SK-N-SH (cell line): ENCODE results near the gene OSBPL5. TPM values are rescaled to one million over a fixed set of nuclear protein-coding genes. Genes with fewer than 3 reads are reported as not detected.

Experiments used
- CTCF ChIA-PET: fragments of 300-600, 350-600 bp; formaldehyde crosslinking; extraction: SDS; loops from one replicate; lab custom pipeline; 2021; lab: Yijun Ruan, JAX
- POLR2A ChIA-PET: fragments of 350-600 bp; sonication (Branson Sonifier 250); formaldehyde crosslinking; extraction: SDS; loops from one replicate; lab custom pipeline; 2020; ENCODE audit warnings: antibody characterized with exemption, inconsistent platforms; lab: Yijun Ruan, JAX
- DNase-seq: peaks from one replicate; pipeline ENCODE4 v3.0.0; 2012
- H2AFZ ChIP-seq: fragments of 200-600 bp; sonication (generic); 2 replicates; pipeline ENCODE4 v1.8.1; 2016; ENCODE audit warnings: antibody characterized with exemption, mild to moderate bottlenecking, low read depth
- H3F3A ChIP-seq: fragments of 200-600 bp; sonication (generic); replicated peaks from 2 replicates; pipeline ENCODE3; 2016; ENCODE audit warnings: antibody characterized with exemption, mild to moderate bottlenecking; ENCODE audit not compliant: insufficient read depth
- H3K27ac ChIP-seq, 2 experiments: fragments of 200-500 bp in 1 of 2; fragments of 200-600 bp in 1 of 2; sonication (Bioruptor generic) in 1 of 2; sonication (generic), shearing (Covaris generic) in 1 of 2; 2 replicates each; pipeline versions ENCODE4 v1.5.1 to v1.6.1; 2014 to 2016; ENCODE audit warnings: low read depth in 2 of 2, inconsistent platforms in 1 of 2, low read length in 1 of 2, mild to moderate bottlenecking in 1 of 2, mixed read lengths in 1 of 2
- H3K27me3 ChIP-seq: fragments of 200-600 bp; sonication (generic), shearing (Covaris generic); 2 replicates; pipeline ENCODE4 v1.6.1; 2016; ENCODE audit warnings: mixed run types; ENCODE audit not compliant: insufficient read depth
- H3K36me3 ChIP-seq, 2 experiments: fragments of 200-500 bp in 1 of 2; fragments of 200-600 bp in 1 of 2; sonication (Bioruptor generic) in 1 of 2; sonication (generic) in 1 of 2; replicated peaks in 1 of 2; 2 replicates each; pipeline versions ENCODE3 to v1.5.1; 2014 to 2016; ENCODE audit warnings: low read length in 1 of 2, mild to moderate bottlenecking in 1 of 2; ENCODE audit not compliant: insufficient read depth in 2 of 2, control insufficient read depth in 1 of 2
- H3K4me1 ChIP-seq, 2 experiments: fragments of 200-500 bp in 1 of 2; fragments of 200-600 bp in 1 of 2; sonication (Bioruptor generic) in 1 of 2; sonication (generic), shearing (Covaris generic) in 1 of 2; 2 replicates each; pipeline versions ENCODE4 v1.5.1 to v1.6.1; 2014 to 2016; ENCODE audit warnings: low read depth in 1 of 2, low read length in 1 of 2, mixed run types in 1 of 2; ENCODE audit not compliant: insufficient read depth in 2 of 2, control insufficient read depth in 1 of 2
- H3K4me2 ChIP-seq: fragments of 200-600 bp; sonication (generic), shearing (Covaris generic); 2 replicates; pipeline ENCODE4 v1.6.1; 2017; ENCODE audit warnings: mixed run types
- H3K4me3 ChIP-seq, 2 experiments: fragments of 200-500 bp in 1 of 2; fragments of 200-600 bp in 1 of 2; sonication (Bioruptor generic) in 1 of 2; sonication (generic), shearing (Covaris generic) in 1 of 2; 2 replicates each; pipeline versions ENCODE4 v1.5.1 to v1.8.1; 2014 to 2016; ENCODE audit warnings: low read depth in 2 of 2, inconsistent platforms in 1 of 2, low read length in 1 of 2, mild to moderate bottlenecking in 1 of 2, mixed read lengths in 1 of 2, moderate library complexity in 1 of 2
- H3K79me2 ChIP-seq: fragments of 200-600 bp; sonication (generic); 2 replicates; pipeline ENCODE4 v1.8.1; 2017; ENCODE audit warnings: mild to moderate bottlenecking; ENCODE audit not compliant: insufficient read depth
- H3K9ac ChIP-seq: fragments of 200-600 bp; sonication (generic); 2 replicates; pipeline ENCODE4 v1.6.1; 2017; ENCODE audit warnings: mixed run types
- H3K9me2 ChIP-seq: fragments of 200-600 bp; sonication (generic); 2 replicates; pipeline ENCODE4 v1.6.1; 2017; ENCODE audit warnings: mixed run types
- H3K9me3 ChIP-seq: fragments of 200-600 bp; sonication (generic); 2 replicates; pipeline ENCODE4 v1.6.1; 2017; ENCODE audit warnings: mixed run types, mild to moderate bottlenecking, moderate library complexity
- H4K20me1 ChIP-seq: fragments of 200-600 bp; sonication (generic); 2 replicates; pipeline ENCODE4 v1.6.1; 2017; ENCODE audit warnings: mild to moderate bottlenecking, mixed run types; ENCODE audit not compliant: insufficient read depth
- ELF1 ChIP-seq: IDR thresholded peaks from 2 replicates; pipeline ENCODE4 v1.4.0; 2012
- EZH2phosphoT487 ChIP-seq: fragments of 200-600 bp; sonication (generic); IDR thresholded peaks from 2 replicates; pipeline ENCODE4 v1.6.1; 2017; ENCODE audit warnings: low read depth, mixed run types, mild to moderate bottlenecking, antibody characterized with exemption, moderate library complexity, borderline replicate concordance
- FOSL2 ChIP-seq: IDR thresholded peaks from 2 replicates; pipeline ENCODE4 v1.4.0; 2012; ENCODE audit warnings: low read depth, mild to moderate bottlenecking, moderate library complexity, borderline replicate concordance
- FOXM1 ChIP-seq: IDR thresholded peaks from 2 replicates; pipeline ENCODE4 v1.4.0; 2012; ENCODE audit warnings: low read depth, mild to moderate bottlenecking
- GABPA ChIP-seq: IDR thresholded peaks from 2 replicates; pipeline ENCODE4 v1.4.0; 2012; ENCODE audit warnings: low read depth, mild to moderate bottlenecking
- GATA2 ChIP-seq: sonication (generic); formaldehyde crosslinking; IDR thresholded peaks from 2 replicates; pipeline ENCODE4 v1.5.0; 2020; ENCODE audit warnings: mild to moderate bottlenecking, missing genetic modification reagents
- POLR2AphosphoS5 ChIP-seq: IDR thresholded peaks from 2 replicates; pipeline ENCODE4 v1.6.1; 2012; ENCODE audit warnings: low read depth, low read length
- RAD21 ChIP-seq: IDR thresholded peaks from 2 replicates; pipeline ENCODE4 v1.6.1; 2012; ENCODE audit warnings: mild to moderate bottlenecking, low read length
- RCOR1 ChIP-seq: fragments of 150-350 bp; IDR thresholded peaks from 2 replicates; pipeline ENCODE4 v1.6.1; 2017; ENCODE audit warnings: antibody characterized with exemption, low read length
- RXRA ChIP-seq: IDR thresholded peaks from 2 replicates; pipeline ENCODE4 v1.4.0; 2012; ENCODE audit warnings: low read depth, mild to moderate bottlenecking, borderline replicate concordance
- TEAD4 ChIP-seq: IDR thresholded peaks from 2 replicates; pipeline ENCODE4 v1.4.0; 2012; ENCODE audit warnings: mild to moderate bottlenecking, borderline replicate concordance; ENCODE audit not compliant: insufficient read depth
- ZBTB33 ChIP-seq: IDR thresholded peaks from 2 replicates; pipeline ENCODE4 v1.4.0; 2012; ENCODE audit warnings: low read depth, borderline replicate concordance
- WGBS: methylation state at CpG from one replicate; pipeline ENCODE4 v1.1.6; 2017; ENCODE audit warnings: low lambda C conversion rate; 5-methylcytosine and 5-hydroxymethylcytosine counted together
- polyA plus RNA-seq, 3 experiments: library from polyadenylated mRNA; depleted of rRNA; stranded (reverse); fragments of >200 nt; gene quantifications; 2 replicates each; pipeline ENCODE4 v1.2.3, GENCODE V29; 2012
- TF ChIP-seq, protein P1 (sequence below): fragments of 150-350 bp; IDR thresholded peaks from 2 replicates; pipeline ENCODE4 v1.6.1; 2016; ENCODE audit warnings: mild to moderate bottlenecking, low read depth, low read length
- TF ChIP-seq, protein P2 (sequence below): IDR thresholded peaks from 2 replicates; pipeline ENCODE4 v1.4.0; 2012; ENCODE audit warnings: low read depth, borderline replicate concordance

Gene OSBPL5
- polyA plus RNA-seq, 1 of the 3 experiments (the other 2 are of a cell fraction) = 10.9 TPM

DNA sequence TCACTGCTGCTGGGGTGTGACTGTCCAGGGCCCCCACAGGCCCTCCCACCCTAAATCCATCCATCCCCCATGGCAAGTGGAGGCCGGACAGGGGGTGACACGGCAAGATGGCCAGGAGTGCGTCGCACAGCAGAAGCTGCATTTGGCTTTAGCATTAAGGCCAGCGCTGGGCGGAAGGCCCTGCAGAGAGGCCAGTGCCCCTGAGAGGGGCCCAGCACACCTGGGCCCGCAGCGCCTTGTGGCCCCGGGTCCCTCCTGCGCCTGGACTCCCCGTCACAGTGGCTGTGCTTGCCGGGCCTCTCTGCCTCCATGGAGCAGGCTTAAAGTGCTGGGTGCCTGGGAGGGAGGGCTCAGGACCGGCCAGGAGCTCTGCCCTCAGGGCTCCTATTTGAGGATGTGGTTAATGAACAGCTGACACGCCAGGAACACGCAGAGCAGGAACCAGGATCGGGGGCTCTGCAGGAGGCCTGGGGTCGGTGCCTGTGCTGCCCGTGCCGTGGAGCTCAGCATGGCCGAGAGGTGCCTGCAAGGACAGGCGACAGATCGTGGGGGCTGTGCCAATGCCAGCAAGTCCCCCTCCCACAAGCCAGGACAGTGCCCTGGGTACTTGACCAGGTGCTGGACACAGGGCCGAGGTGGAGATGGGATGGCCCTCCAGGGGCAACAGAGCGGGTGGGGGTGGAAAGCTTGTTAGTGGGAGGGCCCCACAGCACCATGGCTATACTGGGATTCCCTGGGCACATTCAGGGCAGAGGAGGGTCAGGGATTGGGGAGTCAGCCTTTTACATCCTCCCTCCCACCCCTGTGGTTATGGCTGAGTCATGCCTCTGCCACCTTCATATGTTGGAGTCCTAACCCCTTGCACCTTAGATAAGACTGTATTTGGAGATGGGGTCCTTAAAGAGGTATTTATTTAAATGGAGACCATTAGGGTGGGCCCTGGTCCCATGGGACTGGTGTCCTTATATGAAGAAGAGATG, 77.0 kb downstream of the OSBPL5 start:
- H3K4me3 ChIP-seq = no peak overlapping the region
- H3F3A ChIP-seq = no peaks in the 10 kb centered on the region
- peaks cover 0 to 2% of the 10 kb centered on the region in 2 experiments for H3K36me3 ChIP-seq
- H3K9me3 ChIP-seq = no peaks in the 10 kb centered on the region
- DNase-seq = peak; percentile 29
- H3K27me3 ChIP-seq = no peaks in the 10 kb centered on the region
- no peaks in the 10 kb centered on the region for H3K9me2 ChIP-seq
- no peak overlapping the region for H3K4me2 ChIP-seq
- ChIA-PET CTCF (interaction anchor here (0.9 to 13.1 kb wide), 8 partner anchors 17 to 253 kb away, joined by 3 to 403 read pairs (median 4); partner anchors contain the start of gene PHLDA2), POLR2A (no interaction called here)
- H3K27ac ChIP-seq = no peak overlapping the region
- WGBS = 87% methylated on average over 13 of the region's 24 CpGs
- H3K4me1 ChIP-seq = peaks cover 0 to 3% of the 10 kb centered on the region in 2 experiments; a peak in 1 of 4 replicates
- no peaks in the 10 kb centered on the region for H3K79me2 ChIP-seq
- H2AFZ ChIP-seq = no peak overlapping the region
- H3K9ac ChIP-seq = no peak overlapping the region
- H4K20me1 ChIP-seq = 0 out of 2 replicates have a peak, but pooled peaks cover 5% of the 10 kb centered on the region
- TF ChIP-seq RCOR1 = no peak
- no peak for TF ChIP-seq POLR2AphosphoS5
- no peak for TF ChIP-seq EZH2phosphoT487
- no peak for TF ChIP-seq GATA2 (CRISPR knock-in tag)
- TF ChIP-seq, protein P1, sequence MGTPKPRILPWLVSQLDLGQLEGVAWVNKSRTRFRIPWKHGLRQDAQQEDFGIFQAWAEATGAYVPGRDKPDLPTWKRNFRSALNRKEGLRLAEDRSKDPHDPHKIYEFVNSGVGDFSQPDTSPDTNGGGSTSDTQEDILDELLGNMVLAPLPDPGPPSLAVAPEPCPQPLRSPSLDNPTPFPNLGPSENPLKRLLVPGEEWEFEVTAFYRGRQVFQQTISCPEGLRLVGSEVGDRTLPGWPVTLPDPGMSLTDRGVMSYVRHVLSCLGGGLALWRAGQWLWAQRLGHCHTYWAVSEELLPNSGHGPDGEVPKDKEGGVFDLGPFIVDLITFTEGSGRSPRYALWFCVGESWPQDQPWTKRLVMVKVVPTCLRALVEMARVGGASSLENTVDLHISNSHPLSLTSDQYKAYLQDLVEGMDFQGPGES = no peak
- TF ChIP-seq ZBTB33 = no peak
- TF ChIP-seq FOSL2 = no peak
- TF ChIP-seq RAD21 = no peak
- TF ChIP-seq FOXM1 = no peak
- TF ChIP-seq TEAD4 = no peak
- TF ChIP-seq ELF1 = no peak
- TF ChIP-seq RXRA = no peak
- TF ChIP-seq GABPA = no peak
- TF ChIP-seq, protein P2, sequence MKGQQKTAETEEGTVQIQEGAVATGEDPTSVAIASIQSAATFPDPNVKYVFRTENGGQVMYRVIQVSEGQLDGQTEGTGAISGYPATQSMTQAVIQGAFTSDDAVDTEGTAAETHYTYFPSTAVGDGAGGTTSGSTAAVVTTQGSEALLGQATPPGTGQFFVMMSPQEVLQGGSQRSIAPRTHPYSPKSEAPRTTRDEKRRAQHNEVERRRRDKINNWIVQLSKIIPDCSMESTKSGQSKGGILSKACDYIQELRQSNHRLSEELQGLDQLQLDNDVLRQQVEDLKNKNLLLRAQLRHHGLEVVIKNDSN = no peak
